Peyer's patch (tissue), 4 donors: ENCODE results near the gene EPHB2. TPM values are rescaled to one million over a fixed set of nuclear protein-coding genes. Genes with fewer than 3 reads are reported as not detected.

Experiments
- DNase-seq, 3 donors: peaks; one replicate each; pipeline ENCODE4 v3.0.0-alpha.2; 2017 to 2019
- H3K27ac ChIP-seq, 4 donors: fragments of 200-600 bp; sonication (generic); one replicate each; pipeline ENCODE4 v1.5.1; 2016 to 2019
- H3K27me3 ChIP-seq, 2 donors: fragments of 200-600 bp; sonication (generic); one replicate each; pipeline ENCODE4 v1.5.1; 2019
- H3K36me3 ChIP-seq, 3 donors: fragments of 200-600 bp; sonication (generic); one replicate each; pipeline ENCODE4 v1.5.1; 2016 to 2019
- H3K4me1 ChIP-seq, 4 donors: fragments of 200-600 bp; sonication (generic); one replicate each; pipeline ENCODE4 v1.5.1; 2016 to 2019
- H3K4me3 ChIP-seq, 4 donors: fragments of 200-600 bp; sonication (generic); 1 replicate in 3 of 4; 2 replicates in 1 of 4; pipeline ENCODE4 v1.5.1; 2016 to 2019; ENCODE audit warnings: mild to moderate bottlenecking in 1 of 4
- H3K9me3 ChIP-seq, 4 donors: fragments of 200-600 bp; sonication (generic); one replicate each; pipeline ENCODE4 v1.5.1; 2016 to 2019; ENCODE audit warnings: mild to moderate bottlenecking in 1 of 4
- CTCF ChIP-seq, 6 experiments: fragments of 450-650 bp in 4 of 6; fragments of 200-600 bp in 2 of 6; sonication (generic) in 1 of 6; IDR thresholded peaks; one replicate each; pipeline ENCODE4 v1.5.1; 2017 to 2019; ENCODE audit warnings: antibody characterized with exemption in 6 of 6, mild to moderate bottlenecking in 3 of 6, moderate library complexity in 1 of 6
- POLR2A ChIP-seq, 2 donors: fragments of 450-650 bp; IDR thresholded peaks; one replicate each; pipeline ENCODE4 v1.5.1; 2017; ENCODE audit warnings: antibody characterized with exemption in 2 of 2, mild to moderate bottlenecking in 2 of 2, moderate library complexity in 2 of 2
- total RNA-seq, 4 donors: library from RNA; depleted of rRNA; stranded (reverse); fragments of >200 nt; gene quantifications; one replicate each; pipeline ENCODE4 v1.1.0, GENCODE V29; 2016

Gene EPHB2
- total RNA-seq, 4 donors from 2014 or later: 24.5 to 71.0 (median 53.9) TPM

- no peaks in the 10 kb centered on the region for H3K4me1 ChIP-seq
- DNase-seq: no peak
- H3K27me3 ChIP-seq: no peaks in the 10 kb centered on the region
- TF ChIP-seq CTCF (IDR thresholded peaks at IDR 0.05): no peak
- no peak for TF ChIP-seq POLR2A (IDR thresholded peaks at IDR 0.05)
- no peak overlapping the region for H3K27ac ChIP-seq
- no peak overlapping the region for H3K4me3 ChIP-seq
- peaks cover 0 to 16% (median 0%) of the 10 kb centered on the region in 3 donors for H3K36me3 ChIP-seq
- no peaks in the 10 kb centered on the region for H3K9me3 ChIP-seq
These were observed 202.9 kb downstream of the EPHB2 start for GRCh38 chr1:22913421-22914141.

- H3K27ac ChIP-seq: no peak overlapping the region
- no peak for DNase-seq
- H3K27me3 ChIP-seq: no peaks in the 10 kb centered on the region
- no peaks in the 10 kb centered on the region for H3K4me1 ChIP-seq
- TF ChIP-seq POLR2A (IDR thresholded peaks at IDR 0.05) (no peak), CTCF (IDR thresholded peaks at IDR 0.05) (no peak)
- peaks cover 0 to 16% (median 0%) of the 10 kb centered on the region in 3 donors for H3K36me3 ChIP-seq
- no peaks in the 10 kb centered on the region for H3K9me3 ChIP-seq
- no peak overlapping the region for H3K4me3 ChIP-seq
These were observed 203.5 kb downstream of the EPHB2 start for GRCh38 chr1:22914156-22914555.

- Histone ChIP-seq H3K9me3 (no peaks in the 10 kb centered on the region), H3K36me3 (peaks cover 0 to 16% (median 0%) of the 10 kb centered on the region in 3 donors), H3K27me3 (no peaks in the 10 kb centered on the region), H3K4me3 (no peak overlapping the region), H3K27ac (no peak overlapping the region), H3K4me1 (no peaks in the 10 kb centered on the region)
- DNase-seq: no peak
- TF ChIP-seq POLR2A (IDR thresholded peaks at IDR 0.05) (no peak), CTCF (IDR thresholded peaks at IDR 0.05) (no peak)
These were observed 204.1 kb downstream of the EPHB2 start for GRCh38 chr1:22914633-22915217.

- DNase-seq: no peak
- no peaks in the 10 kb centered on the region for H3K4me1 ChIP-seq
- no peak overlapping the region for H3K4me3 ChIP-seq
- H3K9me3 ChIP-seq: no peaks in the 10 kb centered on the region
- no peak for TF ChIP-seq CTCF (IDR thresholded peaks at IDR 0.05)
- no peak for TF ChIP-seq POLR2A (IDR thresholded peaks at IDR 0.05)
- no peaks in the 10 kb centered on the region for H3K27me3 ChIP-seq
- H3K27ac ChIP-seq: no peak overlapping the region
- peaks cover 0 to 13% (median 0%) of the 10 kb centered on the region in 3 donors for H3K36me3 ChIP-seq
These were observed 204.6 kb downstream of the EPHB2 start for GRCh38 chr1:22915231-22915630.

GRCh38 chr1:22915816-22916470 lies 205.3 kb downstream of the EPHB2 start:
- no peak overlapping the region for H3K27ac ChIP-seq
- peaks cover 0 to 10% (median 0%) of the 10 kb centered on the region in 3 donors for H3K36me3 ChIP-seq
- H3K4me3 ChIP-seq: no peak overlapping the region
- TF ChIP-seq CTCF (IDR thresholded peaks at IDR 0.05) (no peak), POLR2A (IDR thresholded peaks at IDR 0.05) (no peak)
- H3K4me1 ChIP-seq: no peaks in the 10 kb centered on the region
- H3K9me3 ChIP-seq: no peaks in the 10 kb centered on the region
- no peaks in the 10 kb centered on the region for H3K27me3 ChIP-seq
- DNase-seq: no peak
